Stomach (tissue), 9 donors: ENCODE data around the gene FRMPD1. TPM values are rescaled to one million over a fixed set of nuclear protein-coding genes. Genes with fewer than 3 reads are reported as not detected.

Experiments
- DNase-seq, 2 donors: peaks; one replicate each; pipeline versions ENCODE4 v3.0.0 to v3.0.0-alpha.2; 2013 to 2019
- H3K27ac ChIP-seq, 5 donors: fragments of 200-600 bp in 4 of 5; sonication (generic) in 4 of 5; one replicate each; pipeline ENCODE4 v1.5.1; 2013 to 2019; ENCODE audit warnings: mild to moderate bottlenecking in 1 of 5, moderate library complexity in 1 of 5
- H3K27me3 ChIP-seq, 3 donors: fragments of 200-600 bp; sonication (generic); one replicate each; pipeline ENCODE4 v1.5.1; 2017 to 2019; ENCODE audit warnings: mixed run types in 1 of 3
- H3K36me3 ChIP-seq, 4 donors: fragments of 200-600 bp; sonication (generic); 1 replicate in 3 of 4; 2 replicates in 1 of 4; pipeline ENCODE4 v1.5.1; 2016 to 2019
- H3K4me1 ChIP-seq, 4 donors: fragments of 200-600 bp; sonication (generic); one replicate each; pipeline ENCODE4 v1.5.1; 2016 to 2019
- H3K4me3 ChIP-seq, 4 donors: fragments of 200-600 bp; sonication (generic) in 3 of 4; one replicate each; pipeline ENCODE4 v1.5.1; 2016 to 2019; ENCODE audit warnings: mild to moderate bottlenecking in 1 of 4
- H3K9me3 ChIP-seq, 4 donors: fragments of 200-600 bp; sonication (generic); one replicate each; pipeline ENCODE4 v1.5.1; 2016 to 2019
- CTCF ChIP-seq, 7 experiments: fragments of 450-650 bp in 4 of 7; fragments of 200-600 bp in 3 of 7; sonication (generic) in 3 of 7; IDR thresholded peaks; one replicate each; pipeline ENCODE4 v1.5.1; 2016 to 2019; ENCODE audit warnings: antibody characterized with exemption in 7 of 7, control low read depth in 2 of 7, mild to moderate bottlenecking in 1 of 7
- EP300 ChIP-seq: sonication (generic); formaldehyde crosslinking; IDR thresholded peaks from one replicate; pipeline ENCODE4 v1.6.1; 2017; ENCODE audit warnings: antibody characterized with exemption
- POLR2A ChIP-seq, 4 donors: fragments of 450-650 bp; IDR thresholded peaks; one replicate each; pipeline ENCODE4 v1.6.1; 2016; ENCODE audit warnings: antibody characterized with exemption in 4 of 4, control low read depth in 2 of 4, mild to moderate bottlenecking in 1 of 4, moderate library complexity in 1 of 4
- POLR2AphosphoS5 ChIP-seq, 3 donors: sonication (generic); formaldehyde crosslinking; IDR thresholded peaks; one replicate each; pipeline ENCODE4 v1.6.1; 2016; ENCODE audit warnings: antibody characterized with exemption in 3 of 3
- WGBS, 5 donors: extraction: QIAGEN DNeasy Blood & Tissue Kit in 3 of 5; methylation state at CpG; one replicate each; pipeline versions ENCODE4 v1.1.5 to v1.1.7; 2013 to 2018; 5-methylcytosine and 5-hydroxymethylcytosine counted together
- intact Hi-C: fragments of 100-400 bp; cut with DNase I; formaldehyde crosslinking; loops from one replicate; pipeline ENCODE4 v1.15.1; 2023; ENCODE audit warnings: low total_unique reads
- polyA plus RNA-seq, 3 donors: library from polyadenylated mRNA; stranded (reverse); fragments of 200-250 nt; gene quantifications; one replicate each; pipeline ENCODE4 v1.2.3, GENCODE V29; 2013
- total RNA-seq, 5 donors: library from RNA; depleted of rRNA; stranded (reverse); fragments of >200 nt; gene quantifications; one replicate each; pipeline versions ENCODE4 v1.1.0 to v1.2.3, GENCODE V29; 2014 to 2016
- donor health status: healthy with polysubstance abuse.
- donor health status: Bipolar disorder and iron deficiency.
- donor health status: healthy.

The FRMPD1 gene
- total and polyA plus RNA-seq, 8 donors, result under 0.01 to 0.18 (median 0.10) TPM; not detected in 4

GRCh38 chr9:37669232-37669631, 18.5 kb downstream of the FRMPD1 start:
- H3K27me3 ChIP-seq, result peaks cover 0 to 60% (median 9%) of the 10 kb centered on the region in 3 donors
- TF ChIP-seq EP300, result no peak
- no peak for TF ChIP-seq CTCF (IDR thresholded peaks at IDR 0.05)
- no peak for TF ChIP-seq POLR2AphosphoS5 (IDR thresholded peaks at IDR 0.05)
- no peak overlapping the region for H3K4me3 ChIP-seq
- intact Hi-C loops, result no loop called here
- H3K27ac ChIP-seq, result no peak overlapping the region
- H3K9me3 ChIP-seq, result no peaks in the 10 kb centered on the region
- WGBS, 5 donors, result 28 to 44% (median 31%) methylated on average over 5 of the region's 5 CpGs
- no peaks in the 10 kb centered on the region for H3K4me1 ChIP-seq
- peak in 1 of 2 donors; percentile 20 for DNase-seq
- H3K36me3 ChIP-seq, result no peaks in the 10 kb centered on the region

- no peak overlapping the region for H3K4me3 ChIP-seq
- no peaks in the 10 kb centered on the region for H3K36me3 ChIP-seq
- WGBS, 5 donors, result 40 to 55% (median 46%) methylated on average over 3 of the region's 3 CpGs
- no peak overlapping the region for H3K27ac ChIP-seq
- H3K4me1 ChIP-seq, result no peaks in the 10 kb centered on the region
- H3K27me3 ChIP-seq, result peaks cover 0 to 26% (median 0%) of the 10 kb centered on the region in 3 donors
- H3K9me3 ChIP-seq, result no peaks in the 10 kb centered on the region
- no peak for DNase-seq
- intact Hi-C loops, result no loop called here
- TF ChIP-seq POLR2A (IDR thresholded peaks at IDR 0.05), result no peak
- no peak for TF ChIP-seq CTCF (IDR thresholded peaks at IDR 0.05)
- no peak for TF ChIP-seq EP300
These were observed 24.9 kb downstream of the FRMPD1 start for GRCh38 chr9:37675661-37676060.

- intact Hi-C loops, result no loop called here
- Histone ChIP-seq H3K27ac (no peak overlapping the region), H3K4me1 (no peaks in the 10 kb centered on the region), H3K9me3 (no peaks in the 10 kb centered on the region), H3K27me3 (peaks cover 0 to 27% (median 0%) of the 10 kb centered on the region in 3 donors), H3K4me3 (no peak overlapping the region), H3K36me3 (no peaks in the 10 kb centered on the region)
- WGBS, 5 donors, result 55 to 75% (median 65%) methylated on average over 11 of the region's 11 CpGs
- no peak for TF ChIP-seq POLR2AphosphoS5 (IDR thresholded peaks at IDR 0.05)
- no peak for TF ChIP-seq CTCF (IDR thresholded peaks at IDR 0.05)
- no peak for TF ChIP-seq POLR2A (IDR thresholded peaks at IDR 0.05)
- peak in 1 of 2 donors; percentile 36 for DNase-seq
These were observed 25.7 kb downstream of the FRMPD1 start for GRCh38 chr9:37676411-37676830.

GRCh38 chr9:37677435-37677834, 26.7 kb downstream of the FRMPD1 start:
- Histone ChIP-seq H3K4me3 (no peak overlapping the region), H3K4me1 (no peaks in the 10 kb centered on the region), H3K9me3 (no peaks in the 10 kb centered on the region), H3K36me3 (no peaks in the 10 kb centered on the region), H3K27me3 (peaks cover 0 to 21% (median 0%) of the 10 kb centered on the region in 3 donors), H3K27ac (no peak overlapping the region)
- no peak for DNase-seq
- TF ChIP-seq EP300, result no peak
- no peak for TF ChIP-seq POLR2AphosphoS5 (IDR thresholded peaks at IDR 0.05)
- no peak for TF ChIP-seq POLR2A (IDR thresholded peaks at IDR 0.05)
- TF ChIP-seq CTCF (IDR thresholded peaks at IDR 0.05), result no peak
- WGBS, 5 donors, result 65 to 80% (median 76%) methylated on average over 2 of the region's 2 CpGs
- intact Hi-C loops, result no loop called here
